CD4-positive, alpha-beta T cell treated with Interleukin-21 for 1 hour (primary cell): ENCODE results near the gene ZNF414.
"Not testable (repeated sequence)": the region's sequence is repeated elsewhere in the genome, so short reads cannot be mapped to it uniquely, and the experiment has no call there.

Experiments used
- DNase-seq: peaks from one replicate; pipeline ENCODE4 v3.0.0-alpha.2; 2020

ZNF414 gene

GRCh38 chr19:8513687-8514504 lies at the start of gene ZNF414:
Gene ZNF414 (minus strand): TSS chr19:8514167. CDS start chr19:8514046, 121 bp downstream.
- DNase-seq: peak; percentile 96

DNA sequence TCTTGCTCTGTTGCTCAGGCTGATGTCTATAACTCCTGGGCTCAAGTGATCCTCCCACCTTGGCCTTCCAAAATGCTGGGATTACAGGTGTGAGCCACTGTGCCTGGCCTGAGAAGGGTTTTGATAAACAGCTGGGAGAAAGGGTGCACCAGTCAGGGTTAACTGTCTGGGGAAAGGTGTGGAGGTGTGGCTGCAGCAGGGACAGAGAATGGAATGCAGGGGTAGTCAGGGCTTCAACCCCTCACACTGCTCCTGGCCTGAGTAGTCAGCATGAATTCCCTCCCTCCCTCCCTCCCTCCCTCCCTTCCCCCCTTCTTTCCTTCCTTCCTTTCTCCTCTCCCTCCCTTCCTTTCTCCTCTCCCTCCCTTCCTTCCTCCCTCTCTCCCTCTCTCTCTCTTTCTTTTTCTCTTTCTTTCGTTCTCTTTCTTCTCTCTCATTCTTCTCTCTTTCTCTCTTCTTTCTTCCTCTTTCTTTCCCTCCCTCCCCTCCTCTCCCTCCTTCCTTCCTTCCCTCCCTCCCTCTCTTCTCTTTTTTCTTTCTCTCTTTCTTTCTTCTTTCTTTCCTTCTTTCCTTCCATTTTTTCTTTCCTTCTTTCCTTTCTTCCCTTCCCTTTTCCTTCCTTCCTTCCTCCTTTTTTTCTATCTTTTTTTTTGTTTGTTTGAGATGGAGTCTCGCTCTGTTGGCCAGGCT lies 47.3 kb upstream of the ZNF414 start:
- DNase-seq: no peak

- no peak for DNase-seq
These were observed 44.4 kb upstream of the ZNF414 start for GRCh38 chr19:8558325-8558724.

- no peak for DNase-seq
These were observed 43.8 kb upstream of the ZNF414 start for GRCh38 chr19:8557642-8558238.

GRCh38 chr19:8553729-8554128 lies 39.8 kb upstream of the ZNF414 start:
- DNase-seq: not testable (repeated sequence)

GRCh38 chr19:8552810-8553209 lies 38.8 kb upstream of the ZNF414 start:
- no peak for DNase-seq

DNA sequence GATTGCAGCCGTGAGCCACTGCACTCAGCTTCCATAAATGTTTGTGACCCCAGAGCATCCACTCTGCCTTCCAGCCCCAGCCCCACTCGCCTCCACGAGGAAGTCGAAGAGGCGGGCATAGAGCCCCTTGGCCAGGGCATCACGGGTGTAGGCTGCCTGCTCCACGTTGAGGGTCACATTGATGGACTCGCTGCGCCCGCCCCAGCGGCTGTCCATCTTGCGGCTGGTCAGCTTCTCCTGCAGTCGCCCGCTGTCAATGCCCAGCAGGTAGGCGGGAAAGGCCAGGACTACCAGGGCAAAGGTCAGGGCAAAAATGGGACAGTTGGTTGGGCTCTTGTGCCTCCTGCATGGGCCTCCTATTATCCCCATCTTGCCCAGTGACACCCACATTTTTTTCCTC lies 36.1 kb upstream of the ZNF414 start:
- no peak for DNase-seq

- no peak for DNase-seq
These were observed 31.8 kb upstream of the ZNF414 start for GRCh38 chr19:8545743-8546142.

- no peak for DNase-seq
These were observed 30.2 kb upstream of the ZNF414 start for GRCh38 chr19:8544168-8544567.

GRCh38 chr19:8539621-8540149 lies 25.7 kb upstream of the ZNF414 start:
- DNase-seq: no peak

- DNase-seq: no peak
These were observed 23.1 kb upstream of the ZNF414 start for GRCh38 chr19:8537099-8537498.

GRCh38 chr19:8536282-8536681 lies 22.3 kb upstream of the ZNF414 start:
- DNase-seq: no peak

GRCh38 chr19:8532225-8532624 lies 18.3 kb upstream of the ZNF414 start:
- DNase-seq: no peak

GRCh38 chr19:8531470-8531869 lies 17.5 kb upstream of the ZNF414 start:
- no peak for DNase-seq

DNA sequence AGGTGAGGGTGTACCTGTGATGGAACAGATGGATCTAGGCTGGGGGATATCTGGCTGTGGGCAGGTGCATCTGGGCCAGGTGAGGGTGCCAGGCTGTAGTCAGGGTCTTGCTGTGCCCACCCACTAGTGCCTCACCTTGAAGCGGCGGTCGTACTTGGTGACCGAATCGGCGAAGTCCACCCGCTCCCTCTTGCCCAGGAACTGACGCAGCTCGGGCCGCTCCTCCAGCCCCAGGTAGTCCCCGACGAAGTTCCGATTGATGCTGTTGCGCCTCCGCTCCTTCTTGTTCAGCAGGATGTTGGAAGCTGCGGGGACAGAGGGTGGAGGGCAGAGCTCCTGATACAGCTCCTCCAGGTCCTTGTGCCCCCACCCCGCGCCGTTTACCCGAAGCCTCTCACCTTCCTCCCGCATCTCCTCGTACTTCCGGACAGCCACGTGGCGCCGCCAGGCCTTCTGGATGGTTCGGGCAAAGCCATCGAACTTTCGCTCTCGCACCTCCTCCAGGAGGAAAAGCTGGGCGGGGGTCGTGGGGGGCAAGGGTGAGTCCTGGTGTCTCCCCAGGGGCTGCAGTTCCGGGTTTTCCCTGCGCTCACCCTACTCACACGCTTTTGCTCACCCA lies 16.2 kb upstream of the ZNF414 start:
- no peak for DNase-seq

GRCh38 chr19:8529369-8530006 lies 15.5 kb upstream of the ZNF414 start:
- DNase-seq: no peak

DNA sequence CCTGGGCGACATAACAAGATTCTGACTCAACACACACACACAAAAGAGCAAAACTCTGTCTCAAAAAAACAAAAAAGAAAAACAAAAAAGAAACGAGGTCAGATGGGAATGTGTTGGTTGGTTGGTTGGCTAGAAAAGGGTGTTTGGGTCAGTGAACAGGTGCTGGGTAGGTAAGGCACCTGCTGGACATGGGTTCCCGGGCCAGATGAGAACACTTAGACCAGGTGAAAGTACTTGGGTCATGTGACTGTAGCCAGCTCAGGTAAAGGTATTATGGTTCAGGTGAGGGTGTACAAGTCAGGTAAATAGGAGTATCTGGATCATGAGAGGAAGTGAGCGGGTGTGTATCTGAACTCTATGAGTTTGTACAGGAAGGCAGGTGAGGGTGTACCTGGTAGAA lies 14.5 kb upstream of the ZNF414 start:
- DNase-seq: no peak

DNA sequence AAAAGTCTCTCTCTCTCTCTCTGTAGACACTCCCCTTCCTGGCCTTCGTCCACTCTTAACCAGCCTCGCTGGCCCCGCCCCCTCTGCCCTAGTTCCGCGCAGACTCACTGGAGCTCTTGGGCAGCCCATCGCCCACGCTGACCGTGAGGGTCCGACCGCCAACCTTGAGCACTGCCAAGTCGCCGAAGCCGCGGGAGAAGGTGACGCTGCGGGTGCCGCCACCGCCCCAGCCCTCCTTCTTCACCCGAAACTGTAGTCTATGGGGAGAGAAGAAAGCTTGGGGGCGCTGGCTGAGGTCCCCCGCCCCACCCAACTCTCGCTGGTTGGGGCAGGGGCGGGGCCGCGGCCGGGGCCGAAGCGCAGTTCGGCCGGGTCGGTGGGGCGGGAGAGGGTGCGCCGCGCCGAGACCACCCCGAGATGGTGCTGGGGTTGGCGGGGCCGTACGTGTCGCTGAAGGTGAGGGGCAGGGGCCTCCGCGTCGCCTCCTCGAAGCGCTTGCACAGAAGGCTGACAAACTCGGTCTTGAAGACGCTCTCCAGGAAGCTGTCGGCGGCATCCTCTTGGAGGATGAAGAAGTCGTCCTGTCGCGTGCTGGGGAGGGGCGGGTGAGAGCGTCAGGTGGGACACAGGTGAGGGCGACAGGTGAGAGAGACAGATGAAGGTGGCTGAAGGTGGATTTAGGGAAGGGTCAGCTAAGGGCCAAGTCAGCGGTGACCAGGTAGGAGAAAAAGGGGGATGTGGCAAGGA lies 12.6 kb upstream of the ZNF414 start:
- DNase-seq: no peak

DNA sequence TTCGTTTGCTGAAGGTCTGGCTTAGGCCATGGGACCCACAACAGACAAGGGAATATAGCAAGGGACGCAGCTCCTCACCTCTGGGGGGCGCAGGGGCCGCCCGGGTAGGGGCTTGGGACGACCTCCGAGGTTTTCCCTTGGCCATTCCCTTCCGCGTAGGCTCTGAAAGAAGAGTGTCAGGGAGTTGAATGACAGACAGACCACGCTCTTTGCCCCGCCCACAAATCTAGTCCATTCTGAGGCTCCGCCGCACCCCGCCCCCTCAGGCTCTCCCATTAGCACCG lies 11.4 kb upstream of the ZNF414 start:
- DNase-seq: no peak

DNA sequence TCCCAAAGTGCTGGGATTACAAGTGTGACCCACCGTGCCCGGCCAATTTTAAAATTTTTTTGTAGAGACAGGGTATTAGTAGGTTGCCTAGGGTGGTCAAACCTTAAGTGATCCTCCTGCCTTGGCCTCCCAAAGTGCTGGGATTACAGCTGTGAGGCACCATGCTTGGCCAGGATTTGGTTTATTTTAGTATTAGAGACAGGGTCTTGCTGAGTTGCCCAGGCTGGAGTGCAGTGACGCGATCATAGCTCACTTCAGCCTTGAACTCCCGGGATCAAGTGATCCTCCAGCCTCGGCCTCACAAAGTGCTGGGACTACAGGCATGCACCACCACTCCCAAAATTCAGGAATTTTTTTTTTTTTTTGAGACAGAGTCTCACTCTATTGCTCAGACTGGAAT lies 5.4 kb upstream of the ZNF414 start:
- DNase-seq: no peak

DNA sequence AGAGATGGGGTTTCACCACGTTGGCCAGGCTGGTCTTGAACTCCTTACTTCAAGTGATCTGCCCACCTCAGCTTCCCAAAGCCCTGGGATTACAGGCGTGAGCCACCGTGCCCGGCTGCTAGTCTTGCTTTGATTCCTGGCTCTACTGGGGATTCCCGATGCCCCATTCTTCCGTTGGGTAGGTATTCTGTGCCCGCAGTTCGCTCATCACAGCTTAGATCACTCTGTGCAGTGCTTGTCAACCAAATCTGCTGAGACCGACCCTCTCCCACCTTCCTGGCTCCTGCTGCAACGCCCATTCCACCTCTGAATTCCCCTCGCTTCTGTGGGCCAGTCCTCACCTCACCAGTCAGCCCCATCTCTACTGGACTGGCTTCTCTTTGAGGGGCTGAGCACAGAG lies 4.6 kb upstream of the ZNF414 start:
- DNase-seq: no peak
